Panc1 (cell line): ENCODE measurements around the gene CCL16. TPM values are rescaled to one million over a fixed set of nuclear protein-coding genes. Genes with fewer than 3 reads are reported as not detected.

ENCODE experiments used
- ATAC-seq: fragments of 200-7000 bp; cut with Tn5 transposase; 2 replicates; pipeline ENCODE4 v1.9.1; 2020; ENCODE audit warnings: mild to moderate bottlenecking, moderate library complexity
- BruUV-seq: library from RNA; stranded (reverse); fragments of 400-500 nt; replicated peaks from 2 replicates; lab custom pipeline; 2021; lab: Mats Ljungman, UMichigan
- CTCF ChIA-PET: fragments of 300-600 bp; sonication (Branson Sonifier 250); formaldehyde crosslinking; loops from one replicate; lab custom pipeline; 2022; ENCODE audit warnings: antibody characterized with exemption; lab: Charles Lee
- POLR2A ChIA-PET: fragments of 300-600 bp; sonication (Branson Sonifier 250); formaldehyde crosslinking; loops from one replicate; lab custom pipeline; 2022; ENCODE audit warnings: antibody characterized with exemption; lab: Charles Lee
- DNase-seq: peaks from one replicate; pipeline ENCODE4 v3.0.0-alpha.2; 2010; ENCODE audit warnings: low read depth, low spot score
- H3K27ac ChIP-seq: 2 replicates; pipeline ENCODE4 v1.5.1; 2011; ENCODE audit warnings: mild to moderate bottlenecking, low read length, inconsistent platforms
- H3K27me3 ChIP-seq: fragments of 200-500 bp; sonication (Bioruptor generic); 2 replicates; pipeline ENCODE4 v1.6.0; 2014; ENCODE audit warnings: low read length, inconsistent platforms; ENCODE audit not compliant: control insufficient read depth, insufficient read depth
- H3K36me3 ChIP-seq: fragments of 200-500 bp; sonication (Bioruptor generic); 2 replicates; pipeline ENCODE4 v1.5.1; 2014; ENCODE audit warnings: inconsistent platforms, mild to moderate bottlenecking, low read length, moderate library complexity; ENCODE audit not compliant: control insufficient read depth, insufficient read depth
- H3K4me1 ChIP-seq: 2 replicates; pipeline ENCODE4 v1.5.1; 2011; ENCODE audit warnings: inconsistent platforms, mild to moderate bottlenecking, low read length, moderate library complexity; ENCODE audit not compliant: control insufficient read depth, insufficient read depth
- H3K4me3 ChIP-seq, 2 experiments: 2 replicates each; pipeline ENCODE4 v1.5.1; 2011 to 2012; ENCODE audit warnings: low read depth in 2 of 2, low read length in 2 of 2, mild to moderate bottlenecking in 2 of 2, inconsistent platforms in 1 of 2, moderate library complexity in 1 of 2
- H3K9me3 ChIP-seq: fragments of 200-500 bp; sonication (Bioruptor generic); 2 replicates; pipeline ENCODE4 v1.5.1; 2014; ENCODE audit warnings: low read depth, mild to moderate bottlenecking, inconsistent platforms, low read length, moderate library complexity; ENCODE audit not compliant: control insufficient read depth, insufficient read depth
- CTCF ChIP-seq: fragments of 450-650 bp; IDR thresholded peaks from 2 replicates; pipeline ENCODE4 v1.5.1; 2017; ENCODE audit warnings: mild to moderate bottlenecking
- POLR2AphosphoS5 ChIP-seq: IDR thresholded peaks from 2 replicates; pipeline ENCODE4 v1.6.1; 2012; ENCODE audit warnings: mild to moderate bottlenecking, low read depth, low read length, moderate library complexity
- SIN3A ChIP-seq: IDR thresholded peaks from 2 replicates; pipeline ENCODE4 v1.6.1; 2012; ENCODE audit warnings: low read depth, mild to moderate bottlenecking, low read length, moderate library complexity, borderline replicate concordance; ENCODE audit not compliant: insufficient read depth
- TCF7L2 ChIP-seq: IDR thresholded peaks from 2 replicates; pipeline ENCODE4 v1.6.1; 2011; ENCODE audit warnings: mild to moderate bottlenecking, low read depth, low read length, inconsistent platforms
- in situ Hi-C: cut with HindIII; loops from 2 replicates; pipeline ENCODE4 v1.10.0; 2016; ENCODE audit warnings: low sequenced_read_pairs, low pct_unique_long_range_greater_than_20kb
- intact Hi-C: fragments of 100-400 bp; cut with micrococcal nuclease; formaldehyde crosslinking; loops from one replicate; pipeline ENCODE4 v1.10.0; 2022; ENCODE audit not compliant: unreplicated experiment
- total RNA-seq: library from RNA; stranded (reverse); gene quantifications from one replicate; pipeline ENCODE4 v1.2.1, GENCODE V29; 2021; ENCODE audit not compliant: unreplicated experiment
- TF ChIP-seq, protein P1 (sequence below), 2 experiments: IDR thresholded peaks; 2 replicates each; pipeline ENCODE4 v1.6.1; 2011 to 2012; ENCODE audit warnings: low read depth in 2 of 2, control low read depth in 1 of 2, low read length in 1 of 2, mild to moderate bottlenecking in 1 of 2, moderate library complexity in 1 of 2; ENCODE audit not compliant: insufficient read depth in 1 of 2

Gene CCL16
- total RNA-seq, 1 experiment from 2014 or later: not detected

- in situ Hi-C loops (no loop called here), intact Hi-C loops (no loop called here)
- Histone ChIP-seq H3K4me1 (no peaks in the 10 kb centered on the region), H3K36me3 (no peaks in the 10 kb centered on the region), H3K4me3 (no peak overlapping the region), H3K27ac (no peak overlapping the region), H3K9me3 (no peaks in the 10 kb centered on the region), H3K27me3 (no peaks in the 10 kb centered on the region)
- no peak for ATAC-seq
- BruUV-seq: no TSS peak
- TF ChIP-seq CTCF (no peak), TCF7L2 (no peak), POLR2AphosphoS5 (no peak), SIN3A (no peak)
- TF ChIP-seq, protein P1, sequence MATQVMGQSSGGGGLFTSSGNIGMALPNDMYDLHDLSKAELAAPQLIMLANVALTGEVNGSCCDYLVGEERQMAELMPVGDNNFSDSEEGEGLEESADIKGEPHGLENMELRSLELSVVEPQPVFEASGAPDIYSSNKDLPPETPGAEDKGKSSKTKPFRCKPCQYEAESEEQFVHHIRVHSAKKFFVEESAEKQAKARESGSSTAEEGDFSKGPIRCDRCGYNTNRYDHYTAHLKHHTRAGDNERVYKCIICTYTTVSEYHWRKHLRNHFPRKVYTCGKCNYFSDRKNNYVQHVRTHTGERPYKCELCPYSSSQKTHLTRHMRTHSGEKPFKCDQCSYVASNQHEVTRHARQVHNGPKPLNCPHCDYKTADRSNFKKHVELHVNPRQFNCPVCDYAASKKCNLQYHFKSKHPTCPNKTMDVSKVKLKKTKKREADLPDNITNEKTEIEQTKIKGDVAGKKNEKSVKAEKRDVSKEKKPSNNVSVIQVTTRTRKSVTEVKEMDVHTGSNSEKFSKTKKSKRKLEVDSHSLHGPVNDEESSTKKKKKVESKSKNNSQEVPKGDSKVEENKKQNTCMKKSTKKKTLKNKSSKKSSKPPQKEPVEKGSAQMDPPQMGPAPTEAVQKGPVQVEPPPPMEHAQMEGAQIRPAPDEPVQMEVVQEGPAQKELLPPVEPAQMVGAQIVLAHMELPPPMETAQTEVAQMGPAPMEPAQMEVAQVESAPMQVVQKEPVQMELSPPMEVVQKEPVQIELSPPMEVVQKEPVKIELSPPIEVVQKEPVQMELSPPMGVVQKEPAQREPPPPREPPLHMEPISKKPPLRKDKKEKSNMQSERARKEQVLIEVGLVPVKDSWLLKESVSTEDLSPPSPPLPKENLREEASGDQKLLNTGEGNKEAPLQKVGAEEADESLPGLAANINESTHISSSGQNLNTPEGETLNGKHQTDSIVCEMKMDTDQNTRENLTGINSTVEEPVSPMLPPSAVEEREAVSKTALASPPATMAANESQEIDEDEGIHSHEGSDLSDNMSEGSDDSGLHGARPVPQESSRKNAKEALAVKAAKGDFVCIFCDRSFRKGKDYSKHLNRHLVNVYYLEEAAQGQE (IDR thresholded peaks at IDR 0.05; ENCODE audit: insufficient read depth in 1 of 2, low read depth in 2 of 2, low read length in 1 of 2): no peak
- POLR2A ChIA-PET: no interaction called here
- CTCF ChIA-PET: interaction anchor here (0.6 to 1.8 kb wide), 3 partner anchors 9 to 72 kb away, joined by 4 to 6 read pairs (median 5); no protein-coding TSS in a partner anchor
- no peak for DNase-seq
Observed at GRCh38 chr17:36000732-36001109, 19.4 kb upstream of the CCL16 start.

GRCh38 chr17:35998756-35999155 is 17.5 kb upstream of the CCL16 start:
- H3K27me3 ChIP-seq: no peaks in the 10 kb centered on the region
- DNase-seq (no peak), ATAC-seq (no peak)
- POLR2A ChIA-PET: no interaction called here
- in situ Hi-C loops: no loop called here
- intact Hi-C loops: no loop called here
- H3K4me3 ChIP-seq: no peak overlapping the region
- H3K27ac ChIP-seq: no peak overlapping the region
- CTCF ChIA-PET: no interaction called here
- TF ChIP-seq SIN3A (no peak), CTCF (no peak)
- TF ChIP-seq, protein P1 (IDR thresholded peaks at IDR 0.05; ENCODE audit: insufficient read depth in 1 of 2, low read depth in 2 of 2, low read length in 1 of 2): no peak
- no peaks in the 10 kb centered on the region for H3K36me3 ChIP-seq
- H3K4me1 ChIP-seq: no peaks in the 10 kb centered on the region
- BruUV-seq: no TSS peak
- H3K9me3 ChIP-seq: no peaks in the 10 kb centered on the region
